GM23248 (cell line): ENCODE results near the gene RTN4. TPM values are rescaled to one million over a fixed set of nuclear protein-coding genes. Genes with fewer than 3 reads are reported as not detected.
A peak's percentile ranks its signal among the peaks of the same experiment; 100 is the strongest.

Experiments used
- DNase-seq: peaks from one replicate; pipeline ENCODE4 v3.0.0-alpha.2; 2015
- H2AFZ ChIP-seq: fragments of 200-600 bp; sonication (generic); 2 replicates; pipeline ENCODE4 v1.6.1; 2016; ENCODE audit warnings: antibody characterized with exemption
- H3F3A ChIP-seq: fragments of 200-600 bp; sonication (generic); 2 replicates; pipeline ENCODE4 v1.6.1; 2016; ENCODE audit warnings: mild to moderate bottlenecking, antibody characterized with exemption, mixed run types; ENCODE audit not compliant: insufficient read depth
- H3K27ac ChIP-seq: fragments of 200-600 bp; sonication (generic); 2 replicates; pipeline ENCODE4 v1.5.1; 2016; ENCODE audit warnings: mild to moderate bottlenecking
- H3K27me3 ChIP-seq: fragments of 200-600 bp; sonication (generic); replicated peaks from 2 replicates; pipeline ENCODE4 v1.6.1; 2016; ENCODE audit warnings: mild to moderate bottlenecking; ENCODE audit not compliant: insufficient read depth
- H3K36me3 ChIP-seq: fragments of 200-600 bp; sonication (generic); 2 replicates; pipeline ENCODE4 v1.6.1; 2016; ENCODE audit warnings: low read depth, mild to moderate bottlenecking
- H3K4me1 ChIP-seq: fragments of 200-600 bp; sonication (generic); 2 replicates; pipeline ENCODE4 v1.6.1; 2016; ENCODE audit warnings: mild to moderate bottlenecking; ENCODE audit not compliant: insufficient read depth
- H3K4me2 ChIP-seq: fragments of 200-600 bp; sonication (generic); one replicate; pipeline ENCODE4 v1.6.1; 2016; ENCODE audit warnings: mild to moderate bottlenecking; ENCODE audit not compliant: unreplicated experiment
- H3K4me3 ChIP-seq: fragments of 200-600 bp; sonication (generic); 2 replicates; pipeline ENCODE4 v1.5.1; 2016; ENCODE audit warnings: mild to moderate bottlenecking
- H3K79me2 ChIP-seq: fragments of 200-600 bp; sonication (generic); 2 replicates; pipeline ENCODE4 v1.6.1; 2016; ENCODE audit warnings: mild to moderate bottlenecking; ENCODE audit not compliant: insufficient read depth
- H3K9ac ChIP-seq: fragments of 200-600 bp; sonication (generic); 2 replicates; pipeline ENCODE4 v1.6.1; 2016; ENCODE audit warnings: mild to moderate bottlenecking
- H3K9me2 ChIP-seq: fragments of 200-600 bp; sonication (generic); 2 replicates; pipeline ENCODE4 v1.6.1; 2016; ENCODE audit warnings: mixed run types, mild to moderate bottlenecking, moderate library complexity; ENCODE audit not compliant: insufficient read depth
- H3K9me3 ChIP-seq: fragments of 200-600 bp; sonication (generic); one replicate; pipeline ENCODE4 v1.6.1; 2017; ENCODE audit warnings: low read depth
- H4K20me1 ChIP-seq: fragments of 200-600 bp; sonication (generic); 2 replicates; pipeline ENCODE4 v1.6.0; 2016; ENCODE audit not compliant: insufficient read depth
- EZH2 ChIP-seq: fragments of 200-600 bp; sonication (generic); IDR thresholded peaks from 2 replicates; pipeline ENCODE4 v1.6.1; 2018; ENCODE audit warnings: antibody characterized with exemption, mild to moderate bottlenecking; ENCODE audit not compliant: insufficient read depth, poor library complexity, severe bottlenecking
- EZH2phosphoT487 ChIP-seq: fragments of 200-600 bp; sonication (generic); IDR thresholded peaks from 2 replicates; pipeline ENCODE4 v1.6.1; 2018; ENCODE audit warnings: antibody characterized with exemption, moderate library complexity, mild to moderate bottlenecking, low read depth; ENCODE audit not compliant: insufficient read depth
- WGBS, 2 experiments: methylation state at CpG; one replicate each; pipeline ENCODE4 v1.1.6; 2015 to 2017; ENCODE audit warnings: low lambda C conversion rate in 2 of 2, low coverage in 1 of 2; ENCODE audit errors: missing lambda C conversion rate in 2 of 2; 5-methylcytosine and 5-hydroxymethylcytosine counted together
- in situ Hi-C: fragments of 300-500 bp; cut with MboI; formaldehyde crosslinking; loops from 2 replicates; pipeline ENCODE4 v1.15.0; 2020
- polyA plus RNA-seq: library from polyadenylated mRNA; unstranded; fragments of >200 nt; fragmentation: Nextera tagmentation; extraction: Ambion mirVana; gene quantifications from 2 replicates; pipeline ENCODE4 v1.2.1, GENCODE V29; 2016
- total RNA-seq: library from RNA; depleted of rRNA; stranded (reverse); fragments of >200 nt; shearing (Covaris generic); gene quantifications from 2 replicates; pipeline ENCODE4 v1.2.3, GENCODE V29; 2014

Gene RTN4
- total and polyA plus RNA-seq, 2 experiments from 2014 or later: 361 to 425 TPM

DNA sequence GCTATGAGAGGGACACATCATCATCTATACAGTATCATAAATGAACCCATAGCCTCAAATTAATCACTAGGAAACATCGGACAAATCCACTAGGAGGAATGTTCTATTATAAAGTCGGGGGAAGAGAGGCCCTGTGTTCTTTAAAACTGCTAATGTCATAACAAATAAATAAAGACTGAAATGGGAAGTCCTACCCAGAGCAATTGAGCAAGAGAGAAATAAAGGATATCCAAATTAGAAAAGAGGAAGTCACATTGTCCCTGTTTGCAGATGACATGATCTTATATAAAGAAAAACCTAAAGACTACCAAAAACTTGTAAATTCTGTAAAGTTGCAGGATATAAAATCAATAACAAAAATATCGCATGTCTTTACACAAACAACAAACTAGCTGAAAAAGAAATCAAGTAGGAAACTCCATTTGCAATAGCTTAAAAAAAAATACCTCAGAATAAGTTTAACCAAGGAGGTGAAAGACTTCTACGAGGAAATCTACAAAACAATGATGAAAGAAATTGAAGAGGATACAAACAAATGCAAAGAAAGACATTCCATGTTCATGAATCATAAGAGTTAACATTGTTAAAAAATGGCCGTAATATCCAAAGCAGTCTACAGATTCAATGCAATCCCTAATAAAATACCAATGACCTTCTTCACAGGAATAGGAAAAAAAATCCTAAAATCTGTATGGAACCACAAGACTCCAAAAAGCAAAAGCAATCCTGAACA lies 30.6 kb downstream of the RTN4 start:
- Histone ChIP-seq H3K9me3 (no peaks in the 10 kb centered on the region), H3K27ac (peak overlapping the region; percentile 20; the same call in 1 of the 2 replicates), H3K36me3 (peaks cover 20% of the 10 kb centered on the region), H3K79me2 (peaks cover 100% of the 10 kb centered on the region), H3K9me2 (no peaks in the 10 kb centered on the region), H3K4me1 (peaks cover 77% of the 10 kb centered on the region), H3K27me3 (no peaks in the 10 kb centered on the region), H3K9ac (no peak overlapping the region), H3F3A (peaks cover 73% of the 10 kb centered on the region), H4K20me1 (peaks cover 87% of the 10 kb centered on the region), H3K4me3 (no peak overlapping the region), H3K4me2 (no peak overlapping the region), H2AFZ (no peak overlapping the region)
- DNase-seq: no peak
- TF ChIP-seq EZH2phosphoT487: no peak
- TF ChIP-seq EZH2: no peak
- WGBS, 2 experiments: 71 to 82% methylated on average over 5 of the region's 5 CpGs
- in situ Hi-C loops: loop anchor here (10.0 kb wide), 1 partner anchor 155 kb away; no protein-coding TSS in a partner anchor

DNA sequence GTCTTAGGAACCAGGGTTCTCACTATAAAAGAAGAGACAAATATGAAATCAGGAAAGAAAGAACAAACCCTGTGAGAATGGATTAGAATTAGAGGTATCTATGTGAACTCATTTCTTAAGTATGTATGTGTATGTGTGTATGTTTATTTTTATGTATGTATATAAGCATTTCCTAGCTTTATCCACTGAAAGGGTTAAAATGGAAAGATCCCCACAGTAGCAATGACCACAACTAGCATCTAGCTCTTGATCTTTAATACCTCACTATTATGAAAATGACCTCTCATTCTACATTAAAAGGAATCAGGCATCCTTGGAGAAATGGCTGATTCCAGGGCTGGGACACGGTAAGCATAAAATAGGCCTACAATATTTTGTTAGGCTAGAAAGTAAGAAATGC lies 31.6 kb downstream of the RTN4 start:
- in situ Hi-C loops: loop anchor here (10.0 kb wide), 1 partner anchor 156 kb away; no protein-coding TSS in a partner anchor
- TF ChIP-seq EZH2 (no peak), EZH2phosphoT487 (no peak)
- Histone ChIP-seq H3K27ac (peak overlapping the region; percentile 29), H4K20me1 (peaks cover 87% of the 10 kb centered on the region), H3K79me2 (peaks cover 100% of the 10 kb centered on the region), H3K4me1 (peaks cover 77% of the 10 kb centered on the region), H3F3A (peaks cover 69% of the 10 kb centered on the region), H3K9me3 (no peaks in the 10 kb centered on the region), H2AFZ (no peak overlapping the region), H3K4me2 (no peak overlapping the region), H3K36me3 (peaks cover 19% of the 10 kb centered on the region), H3K9me2 (no peaks in the 10 kb centered on the region), H3K9ac (no peak overlapping the region), H3K27me3 (no peaks in the 10 kb centered on the region), H3K4me3 (no peak overlapping the region)
- no peak for DNase-seq
- 48 to 60% methylated on average over 1 of the region's 1 CpG for WGBS, 2 experiments

DNA sequence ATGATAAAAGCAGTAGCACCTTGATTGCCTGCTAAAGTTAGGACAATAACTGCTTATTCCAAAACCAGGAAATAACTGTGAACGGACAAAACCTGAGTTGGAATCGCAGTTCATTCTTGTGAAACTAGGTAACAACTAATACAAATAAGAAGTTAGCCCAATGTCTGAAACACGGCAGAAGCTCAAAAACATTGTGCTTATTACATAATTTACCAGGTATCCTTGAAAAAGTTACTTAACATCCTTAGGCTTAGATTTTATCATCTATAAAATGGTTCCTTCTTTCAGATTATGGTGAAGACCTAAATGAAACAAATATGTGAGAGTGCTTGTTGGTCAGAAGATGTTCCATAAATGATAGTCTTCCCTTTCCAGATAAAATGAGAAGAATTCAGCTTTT lies 32.4 kb downstream of the RTN4 start:
- H3K9me3 ChIP-seq: no peaks in the 10 kb centered on the region
- H3K36me3 ChIP-seq: peaks cover 19% of the 10 kb centered on the region
- H3K9ac ChIP-seq: no peak overlapping the region
- no peak for DNase-seq
- no peak overlapping the region for H2AFZ ChIP-seq
- peak overlapping the region; percentile 29 for H3K27ac ChIP-seq
- no peak for TF ChIP-seq EZH2
- TF ChIP-seq EZH2phosphoT487: no peak
- WGBS, 2 experiments: 81 to 87% methylated on average over 3 of the region's 3 CpGs
- no peaks in the 10 kb centered on the region for H3K27me3 ChIP-seq
- peaks cover 81% of the 10 kb centered on the region for H3K4me1 ChIP-seq
- H3F3A ChIP-seq: peaks cover 62% of the 10 kb centered on the region
- peaks cover 85% of the 10 kb centered on the region for H4K20me1 ChIP-seq
- H3K4me2 ChIP-seq: peak overlapping the region; percentile 2
- H3K4me3 ChIP-seq: no peak overlapping the region
- H3K9me2 ChIP-seq: no peaks in the 10 kb centered on the region
- H3K79me2 ChIP-seq: peaks cover 100% of the 10 kb centered on the region
- in situ Hi-C loops: loop anchor here (10.0 kb wide), 1 partner anchor 157 kb away; no protein-coding TSS in a partner anchor

DNA sequence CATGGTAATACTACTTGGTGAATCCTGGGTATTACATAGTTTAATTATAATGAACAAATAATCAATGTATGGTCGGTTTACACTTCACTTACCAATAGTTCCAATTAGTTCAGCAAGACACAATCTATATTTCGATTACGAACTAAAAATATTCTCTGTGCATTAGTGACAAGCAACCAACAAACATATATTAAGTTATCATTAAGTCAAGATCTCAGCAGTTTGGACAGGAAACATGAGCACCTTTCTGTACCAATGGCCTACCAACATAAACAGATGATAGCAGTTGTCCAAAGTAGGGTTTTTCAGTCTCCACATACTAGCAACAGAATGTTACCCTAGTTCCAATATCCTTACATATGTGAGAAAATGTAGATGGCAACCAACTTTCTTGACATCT lies 32.8 kb downstream of the RTN4 start:
- Histone ChIP-seq H3K27me3 (no peaks in the 10 kb centered on the region), H3K9me3 (no peaks in the 10 kb centered on the region), H3K4me3 (no peak overlapping the region), H3K9ac (no peak overlapping the region), H3K79me2 (peaks cover 100% of the 10 kb centered on the region), H3K27ac (peak overlapping the region; percentile 29; the same call in 1 of the 2 replicates), H3K9me2 (no peaks in the 10 kb centered on the region), H4K20me1 (peaks cover 85% of the 10 kb centered on the region), H2AFZ (no peak overlapping the region), H3K36me3 (peaks cover 19% of the 10 kb centered on the region), H3F3A (peaks cover 66% of the 10 kb centered on the region), H3K4me2 (no peak overlapping the region), H3K4me1 (peaks cover 85% of the 10 kb centered on the region)
- no peak for TF ChIP-seq EZH2phosphoT487
- no peak for TF ChIP-seq EZH2
- no peak for DNase-seq
- in situ Hi-C loops: loop anchor here (10.0 kb wide), 1 partner anchor 157 kb away; no protein-coding TSS in a partner anchor
- 95 to 96% methylated on average over 3 of the region's 3 CpGs for WGBS, 2 experiments
